ENCODE results near the gene MTARC2. TPM values are rescaled to one million over a fixed set of nuclear protein-coding genes. Genes with fewer than 3 reads are reported as not detected.

Gene MTARC2
- total RNA-seq, 1 donor from 2014 or later = 8.2 TPM

- no peak for DNase-seq
Observed at GRCh38 chr1:220828179-220828490, 80.0 kb downstream of the MTARC2 start.

- DNase-seq = no peak
Observed at GRCh38 chr1:220828950-220829586, 80.9 kb downstream of the MTARC2 start.

GRCh38 chr1:220833436-220833835, 85.3 kb downstream of the MTARC2 start:
- no peak for DNase-seq

Other genes starting within 250 kb of the MTARC2 start
- gene MARK1, start 220.2 kb upstream of the MTARC2 start, total RNA-seq = 7.6 TPM
- gene C1orf115, start 58.0 kb upstream of the MTARC2 start, total RNA-seq = 12.7 TPM
- 15.5 TPM for gene MTARC1, start 38.6 kb downstream of the MTARC2 start, total RNA-seq
- 10.9 TPM for gene HLX, start 131.1 kb downstream of the MTARC2 start, total RNA-seq